ENCODE data around the gene PRKCH.
"Not testable (repeated sequence)": the region's sequence is repeated elsewhere in the genome, so short reads cannot be mapped to it uniquely, and the experiment has no call there.

PRKCH gene

GRCh38 chr14:61519735-61520134, 198.4 kb downstream of the PRKCH start:
- no peak for DNase-seq

- no peak for DNase-seq
Observed at GRCh38 chr14:61520576-61520975, 199.2 kb downstream of the PRKCH start.

GRCh38 chr14:61521773-61522172, 200.4 kb downstream of the PRKCH start:
- DNase-seq = no peak

- no peak for DNase-seq
Observed at GRCh38 chr14:61523751-61524150, 202.4 kb downstream of the PRKCH start.

DNA sequence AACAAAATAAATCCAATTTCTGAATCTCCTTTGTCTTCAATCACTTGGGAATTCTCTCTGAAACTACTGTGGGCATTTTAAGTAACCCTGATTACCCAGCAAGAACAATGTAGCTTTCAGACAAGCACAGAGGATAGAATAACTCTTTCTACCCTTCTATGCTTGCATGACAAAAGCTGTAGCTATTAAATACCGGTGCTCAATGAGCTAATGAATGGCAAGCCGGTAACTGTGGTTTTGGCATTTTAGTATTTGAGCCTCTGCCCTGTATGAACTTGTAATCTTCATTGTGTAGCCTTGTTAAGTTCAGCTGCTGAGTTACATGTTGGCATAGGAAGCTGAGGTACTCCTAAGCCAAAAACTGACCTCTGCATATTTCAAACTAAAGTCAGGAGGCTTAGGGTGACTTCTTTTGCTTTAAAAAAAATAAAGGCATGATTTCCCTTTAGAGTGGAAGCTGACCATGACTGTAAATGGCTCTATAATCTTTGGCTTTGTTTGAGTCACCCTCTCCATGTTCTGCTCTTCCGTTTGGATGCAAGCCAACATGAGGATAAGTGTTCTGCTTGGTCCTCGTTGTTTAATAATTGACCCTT, 202.9 kb downstream of the PRKCH start:
- peak; percentile 11 for DNase-seq

DNA sequence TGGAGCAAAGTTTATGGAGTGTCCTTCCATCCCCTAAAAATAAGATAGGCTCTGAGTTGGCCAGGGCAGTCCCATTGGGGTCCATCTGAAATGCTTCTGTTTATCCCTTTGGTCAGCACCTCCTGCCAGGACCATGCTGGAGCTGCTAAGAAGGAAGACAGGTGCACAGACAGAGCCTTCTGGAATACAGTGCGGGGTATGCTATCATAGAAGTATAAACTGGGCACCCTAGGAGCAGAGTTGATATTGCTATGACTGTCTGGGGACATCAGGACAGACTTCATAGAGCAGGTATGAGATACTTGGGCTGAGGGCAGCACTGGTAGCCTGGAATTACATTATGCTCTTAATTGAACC, 203.5 kb downstream of the PRKCH start:
- no peak for DNase-seq

- peak; percentile 69 for DNase-seq
Observed at GRCh38 chr14:61525293-61526011, 204.1 kb downstream of the PRKCH start.

DNA sequence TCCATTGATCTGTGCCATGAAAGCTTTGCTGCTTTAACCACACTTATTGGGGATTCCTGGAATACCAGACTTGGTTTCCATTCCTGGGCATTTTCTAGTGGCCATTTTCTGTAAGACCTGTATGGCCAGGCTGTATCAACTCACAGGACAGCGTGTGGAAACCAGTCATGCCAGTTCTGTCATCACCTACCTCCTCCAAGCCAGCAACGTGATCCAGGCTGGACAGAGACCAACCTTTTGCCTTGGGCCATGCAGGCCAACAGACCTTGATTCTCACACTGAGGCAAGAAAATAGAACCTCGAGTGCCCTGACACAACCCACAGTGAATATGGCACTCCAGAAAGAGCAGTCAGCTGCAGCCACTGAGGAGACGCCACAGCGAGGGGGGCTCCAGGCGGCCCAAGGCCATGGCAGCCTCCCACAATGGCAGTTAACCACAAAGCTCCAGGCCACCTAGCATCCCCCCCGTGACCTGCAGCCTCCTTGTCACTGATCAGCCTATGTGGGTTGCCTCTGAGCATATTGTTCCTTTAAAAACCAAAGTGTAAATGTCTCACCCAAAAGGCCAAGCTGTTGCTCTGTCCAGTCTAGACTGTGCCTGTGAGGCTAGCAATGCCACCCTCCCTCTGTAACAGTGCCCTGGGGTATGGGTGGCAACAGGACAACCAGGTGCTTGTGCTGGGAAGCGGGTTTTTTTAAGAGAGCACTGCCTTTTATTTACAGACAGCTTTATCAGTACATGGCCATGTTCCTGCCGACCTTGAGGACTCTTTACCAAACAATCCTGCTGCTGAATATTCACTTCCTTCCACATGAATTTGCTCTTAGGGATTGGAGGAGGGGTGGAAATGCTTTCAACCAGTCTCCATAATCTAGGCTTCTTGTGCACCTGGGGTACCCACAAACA, 205.3 kb downstream of the PRKCH start:
- no peak for DNase-seq

- DNase-seq = no peak
Observed at GRCh38 chr14:61527325-61528100, 206.1 kb downstream of the PRKCH start.

DNA sequence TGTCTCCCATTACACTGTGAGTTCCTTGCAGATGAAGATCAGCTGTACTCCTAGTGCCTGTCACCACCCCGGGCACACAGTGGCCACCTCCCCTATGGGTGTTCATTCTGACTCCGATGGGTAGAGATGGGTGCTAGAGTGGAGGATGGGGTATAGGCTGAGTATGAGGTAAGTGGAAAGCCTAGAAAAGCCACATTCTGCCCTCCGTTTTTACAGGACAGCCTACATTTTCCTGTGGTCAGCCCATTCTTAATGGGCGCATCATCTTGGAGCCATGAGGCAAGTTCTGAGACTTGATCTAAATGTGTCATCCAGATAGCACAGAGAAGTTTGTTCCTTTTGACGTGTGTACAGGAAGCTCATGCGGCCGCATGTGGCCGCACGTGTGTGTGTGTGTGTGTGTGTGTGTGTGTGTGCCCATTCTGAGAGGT, 207.2 kb downstream of the PRKCH start:
- DNase-seq = no peak

DNA sequence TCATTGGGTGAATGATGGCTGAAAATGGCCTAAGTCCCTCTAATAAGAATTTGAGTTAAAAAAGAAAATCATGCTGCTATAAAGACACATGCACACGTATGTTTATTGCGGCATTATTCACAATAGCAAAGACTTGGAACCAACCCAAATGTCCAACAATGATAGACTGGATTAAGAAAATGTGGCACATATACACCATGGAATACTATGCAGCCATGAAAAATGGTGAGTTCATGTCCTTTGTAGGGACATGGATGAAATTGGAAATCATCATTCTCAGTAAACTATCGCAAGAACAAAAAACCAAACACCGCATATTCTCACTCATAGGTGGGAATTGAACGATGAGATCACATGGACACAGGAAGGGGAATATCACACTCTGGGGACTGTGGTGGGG, 208.0 kb downstream of the PRKCH start:
- not testable (repeated sequence) for DNase-seq

- DNase-seq = no peak
Observed at GRCh38 chr14:61530296-61530695, 208.9 kb downstream of the PRKCH start.

DNA sequence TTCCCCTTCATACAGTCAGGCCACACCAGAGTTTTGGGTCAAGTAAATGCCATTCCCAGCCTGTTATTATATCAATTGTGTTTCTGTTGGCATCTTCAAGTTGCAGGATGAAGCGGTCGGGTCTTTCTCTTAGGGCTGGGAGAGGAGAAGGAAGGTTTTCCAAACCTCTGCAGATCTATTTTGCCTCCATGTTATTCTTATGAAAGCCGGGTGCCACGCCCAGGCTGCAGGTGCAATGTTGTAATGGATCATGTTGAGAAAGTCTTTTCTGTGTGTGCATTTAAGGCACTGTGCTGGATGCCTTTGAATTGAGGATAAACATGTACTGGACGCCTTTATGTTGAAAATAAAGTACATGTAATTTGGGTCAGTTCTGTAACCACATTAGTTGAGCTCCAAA, 209.5 kb downstream of the PRKCH start:
- DNase-seq = no peak

GRCh38 chr14:61531465-61532122, 210.2 kb downstream of the PRKCH start:
- no peak for DNase-seq

- no peak for DNase-seq
Observed at GRCh38 chr14:61532123-61532505, 210.7 kb downstream of the PRKCH start.

DNA sequence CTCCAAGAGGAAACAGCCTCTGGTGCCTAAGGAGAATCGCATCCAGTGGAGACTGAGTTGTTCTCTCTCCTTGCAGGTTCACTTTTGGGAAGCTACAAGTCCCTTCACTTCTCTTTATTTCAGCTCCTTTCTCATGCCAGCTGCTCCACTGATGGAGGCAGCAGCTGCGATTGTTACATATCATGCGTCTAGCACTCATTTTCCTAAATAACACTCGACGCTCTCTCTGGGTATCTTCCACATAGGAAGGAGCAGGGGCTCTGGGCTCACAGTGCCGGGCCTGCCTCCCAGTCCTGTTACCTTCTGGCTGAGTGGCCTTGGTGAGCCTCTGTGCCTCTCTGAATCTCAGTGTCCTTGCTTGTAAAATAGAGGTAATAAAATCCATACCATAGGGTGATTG, 211.4 kb downstream of the PRKCH start:
- DNase-seq = no peak

DNA sequence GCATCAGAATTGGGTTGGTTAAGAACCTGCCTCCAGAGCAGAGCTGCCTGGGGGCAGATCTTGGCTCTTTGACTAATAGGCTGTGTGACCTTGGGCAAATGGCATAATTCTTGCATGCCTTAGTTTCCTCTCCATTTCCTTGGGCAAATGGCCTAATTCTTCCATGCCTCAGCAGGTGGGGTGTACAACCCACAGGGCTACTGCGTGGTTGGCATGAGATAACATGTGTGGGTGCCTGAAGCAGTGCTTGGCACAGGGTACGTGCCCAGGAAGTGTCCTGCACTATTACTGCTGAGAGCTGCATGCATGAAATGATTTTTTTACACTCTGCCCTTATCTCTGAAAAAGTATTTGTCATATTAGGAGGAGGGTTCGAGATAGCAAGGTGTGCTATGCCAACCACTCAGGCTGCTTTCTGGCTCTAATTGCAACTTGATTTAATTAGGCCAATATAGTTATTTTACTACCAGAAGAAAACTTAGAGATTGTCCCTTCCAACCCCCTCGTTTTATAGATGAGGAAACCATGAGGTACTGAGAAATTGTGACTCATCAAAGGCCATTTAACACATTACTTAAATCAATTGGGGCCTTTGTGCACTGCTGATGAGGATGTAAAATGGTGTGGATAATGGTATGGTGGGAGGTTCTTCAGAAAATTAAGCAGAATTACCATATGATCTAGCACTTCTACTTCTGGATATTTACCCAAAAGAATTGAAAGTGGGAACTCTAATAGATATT, 212.3 kb downstream of the PRKCH start:
- no peak for DNase-seq

- DNase-seq = no peak
Observed at GRCh38 chr14:61535032-61535431, 213.7 kb downstream of the PRKCH start.

DNA sequence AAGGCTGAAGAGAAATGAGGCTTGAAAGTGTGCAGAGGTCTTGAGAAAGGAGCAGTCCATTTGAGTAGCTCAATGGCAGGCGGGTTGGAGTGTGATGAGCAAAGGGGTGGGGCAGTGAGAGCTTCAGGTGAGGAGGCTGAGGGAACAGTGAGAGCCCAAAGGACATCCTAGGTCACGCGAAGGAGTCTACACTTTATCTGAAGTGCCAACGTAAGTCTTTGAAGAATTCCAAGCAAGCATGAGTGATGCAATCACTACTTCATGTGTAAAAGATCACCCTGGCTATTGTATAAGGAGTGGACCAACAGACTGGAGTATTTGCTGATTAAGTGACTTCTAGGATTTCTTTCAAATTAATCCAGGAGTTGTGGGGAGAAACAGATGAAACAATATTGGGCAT, 214.1 kb downstream of the PRKCH start:
- DNase-seq = no peak

DNA sequence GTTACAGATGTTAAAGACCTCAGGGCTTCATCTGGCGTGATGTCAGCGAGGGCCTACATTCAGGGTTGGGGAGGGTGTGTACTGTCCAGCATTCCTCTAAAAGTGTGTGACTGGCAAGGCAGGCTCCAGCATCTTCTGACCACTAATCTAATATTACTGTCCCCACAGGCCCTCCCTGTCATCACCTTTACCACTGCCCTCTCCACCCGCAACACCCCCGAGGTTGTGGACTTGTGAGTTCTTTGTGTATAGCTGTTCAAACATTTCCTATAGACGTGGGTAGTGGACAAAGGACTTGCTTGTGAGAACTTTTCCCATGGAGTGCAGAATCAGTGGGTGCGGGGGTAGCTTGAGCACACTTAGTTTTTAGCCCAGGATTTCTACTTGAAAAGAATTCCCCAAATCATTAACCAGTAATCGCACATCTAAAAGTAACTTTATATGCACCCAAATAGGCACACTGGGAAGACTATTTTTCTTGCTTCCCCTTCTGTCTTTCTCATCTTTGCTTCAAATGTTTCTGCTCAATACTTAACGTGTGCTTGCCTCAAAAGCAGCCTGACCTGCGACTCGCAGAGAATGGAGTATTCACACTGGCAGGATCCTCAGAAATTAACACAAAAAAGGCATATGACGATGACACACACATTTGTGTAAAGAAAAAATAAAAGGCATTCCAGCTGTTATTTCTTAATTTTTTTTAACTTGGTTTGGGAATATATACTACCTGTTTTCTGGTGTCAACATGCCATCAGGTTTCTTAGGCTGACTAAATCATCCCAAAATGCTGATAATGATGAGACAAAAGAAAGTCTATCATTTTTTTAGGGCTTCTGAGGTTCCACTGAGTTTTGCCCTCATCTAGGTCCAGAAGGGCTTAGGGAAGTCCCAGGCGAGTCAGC, 215.5 kb downstream of the PRKCH start:
- no peak for DNase-seq
